Upper lobe of left lung (tissue), 4 donors: ENCODE data around the gene VGLL3.
"Not testable (repeated sequence)": the region's sequence is repeated elsewhere in the genome, so short reads cannot be mapped to it uniquely, and the experiment has no call there.

ENCODE experiments used
- POLR2A ChIP-seq, 4 donors: fragments of 450-650 bp; IDR thresholded peaks; one replicate each; pipeline ENCODE4 v1.5.1; 2016 to 2017; ENCODE audit warnings: antibody characterized with exemption in 4 of 4, mild to moderate bottlenecking in 2 of 4
- POLR2AphosphoS5 ChIP-seq, 2 donors: sonication (generic); formaldehyde crosslinking; IDR thresholded peaks; one replicate each; pipeline ENCODE4 v1.5.1; 2017; ENCODE audit warnings: antibody characterized with exemption in 2 of 2
- TF ChIP-seq, protein P1 (sequence below), 6 experiments: fragments of 450-650 bp in 4 of 6; fragments of 200-600 bp in 2 of 6; sonication (generic) in 2 of 6; IDR thresholded peaks; one replicate each; pipeline ENCODE4 v1.5.1; 2016 to 2019; ENCODE audit warnings: antibody characterized with exemption in 6 of 6

DNA sequence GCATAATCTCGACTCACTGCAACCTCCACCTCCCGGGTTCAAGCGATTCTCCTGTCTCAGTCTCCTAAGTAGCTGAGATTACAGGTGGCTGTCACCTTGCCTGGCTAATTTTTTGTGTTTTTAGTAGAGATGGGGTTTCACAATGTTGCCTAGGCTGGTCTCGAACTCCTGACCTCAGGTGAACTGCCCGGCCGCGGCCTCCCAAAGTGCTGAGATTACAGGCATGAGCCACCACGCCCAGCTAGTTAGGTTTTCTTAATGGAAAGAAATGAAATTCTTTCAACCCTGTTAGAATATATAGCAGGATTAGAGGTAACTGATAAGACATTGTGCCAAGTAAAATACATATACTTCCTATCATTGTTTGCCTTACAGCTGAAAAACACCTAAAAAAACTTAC lies 16.8 kb downstream of the VGLL3 start:
- TF ChIP-seq, protein P1, sequence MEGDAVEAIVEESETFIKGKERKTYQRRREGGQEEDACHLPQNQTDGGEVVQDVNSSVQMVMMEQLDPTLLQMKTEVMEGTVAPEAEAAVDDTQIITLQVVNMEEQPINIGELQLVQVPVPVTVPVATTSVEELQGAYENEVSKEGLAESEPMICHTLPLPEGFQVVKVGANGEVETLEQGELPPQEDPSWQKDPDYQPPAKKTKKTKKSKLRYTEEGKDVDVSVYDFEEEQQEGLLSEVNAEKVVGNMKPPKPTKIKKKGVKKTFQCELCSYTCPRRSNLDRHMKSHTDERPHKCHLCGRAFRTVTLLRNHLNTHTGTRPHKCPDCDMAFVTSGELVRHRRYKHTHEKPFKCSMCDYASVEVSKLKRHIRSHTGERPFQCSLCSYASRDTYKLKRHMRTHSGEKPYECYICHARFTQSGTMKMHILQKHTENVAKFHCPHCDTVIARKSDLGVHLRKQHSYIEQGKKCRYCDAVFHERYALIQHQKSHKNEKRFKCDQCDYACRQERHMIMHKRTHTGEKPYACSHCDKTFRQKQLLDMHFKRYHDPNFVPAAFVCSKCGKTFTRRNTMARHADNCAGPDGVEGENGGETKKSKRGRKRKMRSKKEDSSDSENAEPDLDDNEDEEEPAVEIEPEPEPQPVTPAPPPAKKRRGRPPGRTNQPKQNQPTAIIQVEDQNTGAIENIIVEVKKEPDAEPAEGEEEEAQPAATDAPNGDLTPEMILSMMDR (IDR thresholded peaks at IDR 0.05) = not testable (repeated sequence)
- not testable (repeated sequence) for TF ChIP-seq POLR2A, POLR2AphosphoS5 (IDR thresholded peaks at IDR 0.05)
